HG03558 (cell line): Measurements from ENCODE around the gene ANKH.

Experiments used
- ATAC-seq: cut with Tn5 transposase; IDR thresholded peaks from one replicate; pipeline ENCODE4 v1.9.1; 2021; ENCODE audit warnings: moderate number of reproducible peaks; ENCODE audit not compliant: unreplicated experiment; ENCODE audit errors: extremely low read depth

ANKH gene

GRCh38 chr5:14674983-14675854 is 196.4 kb downstream of the ANKH start:
- no peak for ATAC-seq

DNA sequence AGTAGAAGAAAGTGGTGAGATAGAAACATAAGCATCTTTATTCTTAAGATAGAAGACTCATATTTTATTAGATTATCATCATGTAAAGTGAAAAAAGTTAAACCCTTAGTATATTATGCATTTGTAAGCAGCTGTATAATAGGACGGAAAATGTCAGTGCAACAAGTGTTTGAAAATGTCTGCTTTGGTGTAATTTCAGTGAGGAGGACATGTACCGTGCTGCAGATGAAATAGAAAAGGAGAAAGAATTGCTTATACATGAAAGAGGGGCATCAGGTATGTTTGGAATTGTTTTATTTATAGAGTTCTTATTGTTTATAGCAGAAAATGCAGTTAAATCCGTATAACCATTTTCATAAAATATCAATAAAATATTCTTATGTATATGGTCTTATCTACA is 198.1 kb downstream of the ANKH start:
- ATAC-seq, result no peak

GRCh38 chr5:14672484-14673394 is 198.8 kb downstream of the ANKH start:
- ATAC-seq, result no peak

- ATAC-seq, result no peak
These were observed 199.5 kb downstream of the ANKH start for GRCh38 chr5:14672082-14672481.

DNA sequence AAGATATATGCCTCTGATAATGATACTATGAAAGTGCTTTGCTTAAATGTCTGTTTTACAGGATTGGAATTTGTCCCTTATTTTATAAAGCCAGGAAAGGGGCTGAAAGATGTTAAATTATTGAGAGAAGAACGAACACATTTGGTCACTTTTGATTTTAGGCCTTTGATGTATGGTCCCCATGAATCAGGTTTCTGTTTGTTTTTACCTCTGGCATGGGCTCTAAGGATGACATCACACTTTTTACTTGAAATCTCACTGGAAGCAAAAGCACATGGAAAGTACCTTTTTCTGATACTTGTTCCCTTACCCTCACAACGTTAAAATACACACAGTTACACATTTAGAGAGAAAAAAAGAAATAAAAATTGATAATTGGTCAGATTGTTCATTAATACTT is 200.2 kb downstream of the ANKH start:
- no peak for ATAC-seq

GRCh38 chr5:14669975-14670374 is 201.6 kb downstream of the ANKH start:
- no peak for ATAC-seq

- no peak for ATAC-seq
These were observed 202.2 kb downstream of the ANKH start for GRCh38 chr5:14669415-14669814.

GRCh38 chr5:14668181-14668591 is 203.4 kb downstream of the ANKH start:
- ATAC-seq, result no peak

GRCh38 chr5:14667770-14668169 is 203.8 kb downstream of the ANKH start:
- no peak for ATAC-seq

GRCh38 chr5:14667290-14667689 is 204.3 kb downstream of the ANKH start:
- ATAC-seq, result no peak

DNA sequence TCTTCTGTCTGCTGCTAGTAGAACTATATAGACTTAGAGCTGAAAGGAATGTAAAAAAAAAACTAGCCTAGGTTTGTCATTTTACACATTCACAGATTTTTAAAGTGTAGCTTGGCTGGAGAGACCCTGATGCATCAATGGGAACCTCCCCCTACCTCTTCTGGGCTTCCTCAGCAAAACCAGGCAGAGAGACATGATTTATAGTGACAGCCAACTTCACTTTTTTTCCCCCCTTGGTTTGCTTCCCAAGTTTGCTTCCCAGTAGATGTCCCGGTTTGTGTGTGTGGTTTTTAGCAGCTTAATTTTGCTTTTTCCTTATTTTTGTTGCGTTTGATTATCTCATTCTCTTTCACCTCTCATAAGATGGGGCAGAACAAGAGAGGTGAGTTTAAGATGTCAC is 205.2 kb downstream of the ANKH start:
- ATAC-seq, result no peak

- ATAC-seq, result peak; percentile 25
These were observed 205.6 kb downstream of the ANKH start for GRCh38 chr5:14665949-14666348.

- no peak for ATAC-seq
These were observed 206.3 kb downstream of the ANKH start for GRCh38 chr5:14665101-14665822.

DNA sequence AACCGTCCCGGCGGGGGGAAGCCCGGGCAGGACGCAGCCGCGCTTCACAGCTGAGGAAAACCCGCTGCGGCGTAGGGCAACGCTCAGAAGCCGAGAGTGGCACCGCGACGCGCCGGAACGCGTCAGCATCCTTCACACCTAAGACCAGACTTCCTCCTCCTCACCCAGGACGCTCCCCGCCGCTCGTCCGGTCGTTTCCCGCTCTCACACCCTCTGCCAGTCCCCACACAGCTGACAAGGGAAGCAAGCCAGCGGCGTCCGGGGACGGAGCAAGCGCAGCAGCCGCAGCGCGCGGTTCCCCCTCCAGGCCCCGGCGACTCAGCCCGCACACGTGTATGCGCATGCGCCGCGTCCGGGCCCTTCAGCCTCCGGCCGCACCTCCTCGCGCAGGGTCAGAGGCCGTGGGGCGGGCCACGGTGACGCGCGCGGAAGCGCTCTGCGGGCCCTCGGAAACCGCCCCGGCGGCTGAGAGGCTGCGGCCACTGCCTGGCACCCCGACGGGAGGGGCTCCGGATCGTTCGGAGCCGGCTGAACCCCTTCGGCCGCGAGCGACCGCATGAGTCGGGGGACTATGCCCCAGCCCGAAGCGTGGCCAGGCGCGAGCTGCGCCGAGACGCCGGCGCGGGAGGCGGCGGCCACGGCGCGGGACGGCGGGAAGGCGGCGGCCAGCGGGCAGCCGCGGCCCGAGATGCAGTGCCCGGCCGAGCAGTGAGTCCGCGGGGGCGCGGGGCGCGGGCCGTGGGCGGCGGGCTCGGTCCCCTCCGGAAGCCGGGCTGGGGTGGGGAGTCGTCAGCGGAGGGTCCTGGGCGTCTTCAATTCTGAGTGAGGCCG is 207.1 kb downstream of the ANKH start, which contains the start of gene OTULIN:
TSS of gene OTULIN (plus strand) at position 449 of the 831 bp plus-strand sequence. CDS start at position 557, 108 bp downstream.
- peak; percentile 49 for ATAC-seq

- ATAC-seq, result no peak
These were observed 207.8 kb downstream of the ANKH start for GRCh38 chr5:14663734-14664269.

- no peak for ATAC-seq
These were observed 208.8 kb downstream of the ANKH start for GRCh38 chr5:14662721-14663260.

DNA sequence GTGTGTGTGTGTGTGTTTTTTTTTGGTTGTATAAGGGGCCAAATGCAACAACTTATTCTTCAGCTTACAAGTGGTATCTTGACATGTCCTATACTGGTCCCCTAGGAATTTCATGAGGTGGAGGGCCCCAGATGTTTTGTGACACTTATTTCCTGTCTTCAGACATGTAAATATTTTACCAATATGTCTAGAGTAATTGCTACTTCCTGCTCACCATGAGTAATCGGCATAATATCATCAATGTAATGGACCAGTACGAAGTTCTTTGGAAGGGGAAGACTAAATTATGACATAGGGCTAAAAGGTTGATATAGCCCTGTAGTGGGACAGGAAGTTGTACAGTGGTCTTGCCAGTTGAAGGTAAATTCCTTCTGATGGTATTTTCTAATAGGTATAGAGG is 210.7 kb downstream of the ANKH start:
- no peak for ATAC-seq

DNA sequence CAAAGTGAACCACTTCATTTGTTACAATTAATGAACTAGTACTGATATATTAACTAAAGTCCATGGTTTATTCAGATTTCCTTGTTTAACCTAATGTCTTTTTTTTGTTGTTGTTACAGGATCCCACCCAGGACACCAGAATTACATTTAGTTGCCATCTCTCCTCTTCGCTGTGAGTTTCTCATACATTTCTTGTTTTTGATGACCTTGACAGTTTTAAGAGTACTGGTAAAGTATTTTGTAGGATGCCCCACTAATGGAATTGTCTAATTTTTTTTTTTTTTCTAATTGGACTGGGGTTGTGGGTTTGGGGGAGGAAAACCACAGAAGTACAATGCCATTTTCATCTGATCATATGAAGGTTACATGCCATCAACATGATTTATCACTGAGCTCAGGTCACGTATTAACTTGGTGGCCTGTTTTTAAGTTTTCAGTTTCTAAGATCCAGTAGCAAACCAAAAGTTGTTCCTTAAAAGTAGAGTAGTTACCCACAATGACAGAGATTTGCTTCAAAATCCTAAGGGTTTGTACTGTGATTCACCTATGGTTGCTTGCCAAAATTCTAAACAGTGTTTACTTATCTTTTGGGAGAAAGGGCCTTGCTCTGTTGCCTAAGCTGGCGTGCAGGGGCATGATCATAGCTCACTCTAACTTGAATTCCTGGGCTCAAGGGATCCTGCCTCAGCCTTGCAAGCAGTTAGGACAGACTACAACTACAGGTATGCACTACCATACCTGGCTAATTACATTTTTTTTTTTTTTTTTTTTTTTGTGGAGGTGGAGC is 211.6 kb downstream of the ANKH start:
- ATAC-seq, result no peak
